Measurements from ENCODE around the gene OIP5. TPM values are rescaled to one million over a fixed set of nuclear protein-coding genes. Genes with fewer than 3 reads are reported as not detected.
A peak's percentile ranks its signal among the peaks of the same experiment; 100 is the strongest.

Gene OIP5
- total RNA-seq, 1 donor from 2014 or later: 5.6 TPM

GRCh38 chr15:41279535-41280283 lies 52.7 kb downstream of the OIP5 start:
- no peak for TF ChIP-seq CTCF (IDR thresholded peaks at IDR 0.05; ENCODE audit: unreplicated experiment)
- DNase-seq (ENCODE audit: low spot score in 2 of 2, unreplicated experiment in 2 of 2): no peak
- Mint-ChIP-seq H3K4me3 (no peak overlapping the region), H3K27me3 (ENCODE audit: low read depth) (no peaks in the 10 kb centered on the region), H3K4me1 (peaks cover 2% of the 10 kb centered on the region), H3K27ac (no peak overlapping the region), H3K9me3 (no peaks in the 10 kb centered on the region), H3K36me3 (peaks cover 26% of the 10 kb centered on the region)

GRCh38 chr15:41278319-41278718 lies 54.1 kb downstream of the OIP5 start:
- Mint-ChIP-seq H3K27me3 (ENCODE audit: low read depth) (no peaks in the 10 kb centered on the region), H3K4me1 (no peaks in the 10 kb centered on the region), H3K27ac (no peak overlapping the region), H3K36me3 (peaks cover 32% of the 10 kb centered on the region), H3K4me3 (no peak overlapping the region), H3K9me3 (no peaks in the 10 kb centered on the region)
- no peak for DNase-seq (ENCODE audit: low spot score in 2 of 2, unreplicated experiment in 2 of 2)
- TF ChIP-seq CTCF (IDR thresholded peaks at IDR 0.05; ENCODE audit: unreplicated experiment): no peak

GRCh38 chr15:41276831-41277230 lies 55.6 kb downstream of the OIP5 start:
- Mint-ChIP-seq H3K27ac (no peak overlapping the region), H3K27me3 (ENCODE audit: low read depth) (no peaks in the 10 kb centered on the region), H3K9me3 (no peaks in the 10 kb centered on the region), H3K4me1 (no peaks in the 10 kb centered on the region), H3K36me3 (peaks cover 32% of the 10 kb centered on the region), H3K4me3 (no peak overlapping the region)
- no peak for DNase-seq (ENCODE audit: low spot score in 2 of 2, unreplicated experiment in 2 of 2)
- TF ChIP-seq CTCF (IDR thresholded peaks at IDR 0.05; ENCODE audit: unreplicated experiment): no peak

GRCh38 chr15:41269887-41270286 lies 62.5 kb downstream of the OIP5 start:
- Mint-ChIP-seq H3K36me3 (peaks cover 28% of the 10 kb centered on the region), H3K27me3 (ENCODE audit: low read depth) (no peaks in the 10 kb centered on the region), H3K4me1 (no peaks in the 10 kb centered on the region), H3K4me3 (no peak overlapping the region), H3K9me3 (no peaks in the 10 kb centered on the region), H3K27ac (no peak overlapping the region)
- DNase-seq (ENCODE audit: low spot score in 2 of 2, unreplicated experiment in 2 of 2): no peak
- no peak for TF ChIP-seq CTCF (IDR thresholded peaks at IDR 0.05; ENCODE audit: unreplicated experiment)

- H3K4me3 Mint-ChIP-seq: no peak overlapping the region
These were observed 68.5 kb downstream of the OIP5 start for GRCh38 chr15:41263891-41264351.

More at GRCh38 chr15:41263891-41264351, 68.5 kb downstream of the OIP5 start:
- H3K27me3 Mint-ChIP-seq (ENCODE audit: low read depth): no peaks in the 10 kb centered on the region
- peak overlapping the region; percentile 94 for H3K27ac Mint-ChIP-seq
- no peak for TF ChIP-seq CTCF (IDR thresholded peaks at IDR 0.05; ENCODE audit: unreplicated experiment)
- DNase-seq (ENCODE audit: low spot score in 2 of 2, unreplicated experiment in 2 of 2): no peak
- peaks cover 11% of the 10 kb centered on the region for H3K4me1 Mint-ChIP-seq
- peaks cover 30% of the 10 kb centered on the region for H3K36me3 Mint-ChIP-seq
- H3K9me3 Mint-ChIP-seq: no peaks in the 10 kb centered on the region
